Lower lobe of right lung (tissue), 2 donors: ENCODE data around the gene WDR37. TPM values are rescaled to one million over a fixed set of nuclear protein-coding genes. Genes with fewer than 3 reads are reported as not detected.

ENCODE experiments used
- ATAC-seq, 2 donors: fragments of 200-7000 bp; cut with Tn5 transposase; one replicate each; pipeline ENCODE4 v1.9.1; 2020 to 2022; ENCODE audit warnings: mild to moderate bottlenecking in 2 of 2, moderate library complexity in 2 of 2
- DNase-seq: peaks from one replicate; pipeline ENCODE4 v3.0.0-alpha.2; 2020
- H3K27ac ChIP-seq: fragments of 200-600 bp; one replicate; pipeline ENCODE4 v1.8.0; 2022
- H3K27me3 ChIP-seq: fragments of 200-600 bp; one replicate; pipeline ENCODE4 v1.8.0; 2022; ENCODE audit warnings: low read depth
- H3K36me3 ChIP-seq: fragments of 200-600 bp; one replicate; pipeline ENCODE4 v1.8.0; 2022; ENCODE audit warnings: mild to moderate bottlenecking
- H3K4me1 ChIP-seq: fragments of 200-600 bp; one replicate; pipeline ENCODE4 v1.8.0; 2022
- H3K4me3 ChIP-seq: fragments of 200-600 bp; one replicate; pipeline ENCODE4 v1.8.0; 2022; ENCODE audit warnings: mild to moderate bottlenecking
- H3K9me3 ChIP-seq: fragments of 200-600 bp; one replicate; pipeline ENCODE4 v1.8.0; 2022
- intact Hi-C: fragments of 100-400 bp; cut with DNase I; formaldehyde crosslinking; loops from one replicate; pipeline ENCODE4 v1.11.0; 2022
- total RNA-seq: library from RNA; stranded (reverse); fragmentation: NEBNext Ultra II Directional; extraction: Animal tissue kit (Norgen Biotek cat#: 25700); gene quantifications from one replicate; pipeline ENCODE4 v1.2.1, GENCODE V29; 2021
- TF ChIP-seq, protein P1 (sequence below): fragments of 200-600 bp; IDR thresholded peaks from one replicate; pipeline ENCODE4 v1.8.0; 2022; ENCODE audit warnings: antibody characterized with exemption, mild to moderate bottlenecking
- donor health status: DM: no; HTN: yes; CAD: no; lungs with severe emphysema.

WDR37 gene
- total RNA-seq, 1 donor from 2014 or later: 22.0 TPM

DNA sequence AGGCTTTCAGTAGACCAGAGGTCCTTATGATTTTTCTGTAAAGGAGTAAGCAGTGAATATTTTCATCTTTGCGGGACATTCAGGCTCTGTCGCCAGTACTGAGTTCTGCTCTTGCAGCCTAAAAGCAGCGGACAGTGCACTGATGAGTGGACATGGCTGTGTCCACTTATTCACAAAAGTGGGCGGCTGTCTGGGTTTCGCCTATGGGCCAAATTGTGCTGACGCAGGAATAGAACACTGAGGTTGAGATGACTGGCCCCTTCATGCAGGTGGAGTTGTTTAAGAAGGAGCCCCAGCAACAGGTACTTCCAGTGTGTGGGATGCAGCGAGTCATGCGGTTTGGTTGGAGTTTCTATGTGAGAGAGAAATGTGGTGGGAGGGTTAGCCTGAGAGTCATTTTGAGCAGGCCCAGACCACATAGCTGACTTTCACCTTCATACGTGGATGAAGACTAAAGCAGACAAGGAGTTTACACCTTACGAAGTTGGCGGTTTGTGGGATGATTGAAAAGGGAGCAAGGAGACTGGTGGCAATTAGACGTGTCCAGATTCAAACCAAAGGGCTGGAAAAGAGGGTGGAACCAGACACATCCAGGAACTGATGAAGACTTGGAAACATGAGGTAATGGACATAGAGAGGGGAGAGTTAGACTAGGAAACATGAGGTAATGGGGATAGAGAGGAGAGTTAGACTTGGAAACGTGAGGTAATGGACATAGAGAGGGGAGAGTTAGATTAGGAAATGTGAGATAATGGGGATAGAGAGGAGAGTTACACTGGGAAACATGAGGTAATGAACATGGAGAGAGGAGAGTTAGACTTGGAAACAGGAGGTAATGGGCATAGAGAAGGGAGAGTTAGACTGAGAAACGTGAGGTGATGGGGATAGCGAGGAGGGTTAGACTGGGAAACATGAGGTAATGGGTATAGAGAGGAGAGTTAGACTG, 38.2 kb downstream of the WDR37 start:
- TF ChIP-seq, protein P1, sequence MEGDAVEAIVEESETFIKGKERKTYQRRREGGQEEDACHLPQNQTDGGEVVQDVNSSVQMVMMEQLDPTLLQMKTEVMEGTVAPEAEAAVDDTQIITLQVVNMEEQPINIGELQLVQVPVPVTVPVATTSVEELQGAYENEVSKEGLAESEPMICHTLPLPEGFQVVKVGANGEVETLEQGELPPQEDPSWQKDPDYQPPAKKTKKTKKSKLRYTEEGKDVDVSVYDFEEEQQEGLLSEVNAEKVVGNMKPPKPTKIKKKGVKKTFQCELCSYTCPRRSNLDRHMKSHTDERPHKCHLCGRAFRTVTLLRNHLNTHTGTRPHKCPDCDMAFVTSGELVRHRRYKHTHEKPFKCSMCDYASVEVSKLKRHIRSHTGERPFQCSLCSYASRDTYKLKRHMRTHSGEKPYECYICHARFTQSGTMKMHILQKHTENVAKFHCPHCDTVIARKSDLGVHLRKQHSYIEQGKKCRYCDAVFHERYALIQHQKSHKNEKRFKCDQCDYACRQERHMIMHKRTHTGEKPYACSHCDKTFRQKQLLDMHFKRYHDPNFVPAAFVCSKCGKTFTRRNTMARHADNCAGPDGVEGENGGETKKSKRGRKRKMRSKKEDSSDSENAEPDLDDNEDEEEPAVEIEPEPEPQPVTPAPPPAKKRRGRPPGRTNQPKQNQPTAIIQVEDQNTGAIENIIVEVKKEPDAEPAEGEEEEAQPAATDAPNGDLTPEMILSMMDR: no peak
- intact Hi-C loops: no loop called here
- H3K36me3 ChIP-seq: peaks cover 90% of the 10 kb centered on the region
- ATAC-seq (no peak), DNase-seq (no peak)
- no peak overlapping the region for H3K4me3 ChIP-seq
- no peak overlapping the region for H3K27ac ChIP-seq
- no peaks in the 10 kb centered on the region for H3K9me3 ChIP-seq
- H3K27me3 ChIP-seq: no peaks in the 10 kb centered on the region
- H3K4me1 ChIP-seq: no peaks in the 10 kb centered on the region

DNA sequence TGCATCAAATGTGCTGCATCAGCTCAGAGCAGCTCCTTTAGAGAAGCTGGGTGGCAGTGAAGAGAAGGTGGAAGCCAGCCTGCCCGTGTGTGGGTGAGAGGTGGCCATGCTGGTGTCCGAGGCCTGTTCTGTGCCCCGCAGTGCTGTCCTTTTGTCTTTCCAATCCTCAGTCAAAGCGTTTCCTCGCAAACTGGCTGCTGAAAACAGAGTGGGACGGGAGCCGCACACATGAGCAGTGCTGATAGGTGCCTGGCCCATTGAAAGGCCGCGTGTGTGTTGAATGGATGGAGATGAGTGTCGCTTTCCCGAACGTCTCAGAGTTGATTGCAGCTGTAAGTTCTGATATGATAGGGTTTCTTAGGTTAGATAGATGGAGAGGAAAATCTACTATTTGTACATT, 39.3 kb downstream of the WDR37 start:
- H3K27ac ChIP-seq: no peak overlapping the region
- TF ChIP-seq, protein P1: no peak
- intact Hi-C loops: no loop called here
- DNase-seq: no peak
- ATAC-seq: no peak
- H3K4me1 ChIP-seq: no peaks in the 10 kb centered on the region
- no peak overlapping the region for H3K4me3 ChIP-seq
- peaks cover 90% of the 10 kb centered on the region for H3K36me3 ChIP-seq
- no peaks in the 10 kb centered on the region for H3K27me3 ChIP-seq
- H3K9me3 ChIP-seq: no peaks in the 10 kb centered on the region

DNA sequence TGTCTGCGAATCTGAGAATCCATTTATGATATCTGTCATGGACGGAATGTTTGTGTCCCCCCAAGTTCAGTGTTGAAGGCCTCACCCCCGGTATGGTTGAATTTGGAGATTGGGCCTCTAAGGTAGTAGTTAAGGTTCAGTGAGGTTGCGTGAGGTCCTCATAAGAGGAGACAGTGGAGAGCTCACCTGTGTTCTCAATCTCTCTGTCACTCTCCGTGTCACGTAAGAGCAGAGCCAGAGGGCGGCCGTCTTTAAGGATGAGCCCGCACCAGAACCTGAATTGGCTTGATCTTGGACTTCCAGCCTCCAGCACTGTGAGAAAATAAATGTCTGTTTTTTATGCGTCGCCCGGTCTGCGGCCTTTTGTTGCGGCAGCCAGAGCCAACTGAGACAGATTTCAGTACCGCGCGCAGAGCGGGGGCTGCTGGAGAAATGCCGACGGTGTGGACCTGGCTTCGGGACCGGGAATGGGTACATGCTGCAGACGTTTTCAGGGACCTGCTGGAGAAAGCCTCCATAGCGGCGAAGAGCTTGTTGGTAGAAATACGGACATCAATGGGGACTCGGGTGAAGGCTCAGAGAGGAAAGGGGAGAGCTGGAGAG, 40.2 kb downstream of the WDR37 start:
- no peak overlapping the region for H3K27ac ChIP-seq
- no peaks in the 10 kb centered on the region for H3K27me3 ChIP-seq
- TF ChIP-seq, protein P1: no peak
- ATAC-seq (no peak), DNase-seq (no peak)
- intact Hi-C loops: no loop called here
- no peak overlapping the region for H3K4me3 ChIP-seq
- peaks cover 88% of the 10 kb centered on the region for H3K36me3 ChIP-seq
- no peaks in the 10 kb centered on the region for H3K4me1 ChIP-seq
- H3K9me3 ChIP-seq: no peaks in the 10 kb centered on the region

DNA sequence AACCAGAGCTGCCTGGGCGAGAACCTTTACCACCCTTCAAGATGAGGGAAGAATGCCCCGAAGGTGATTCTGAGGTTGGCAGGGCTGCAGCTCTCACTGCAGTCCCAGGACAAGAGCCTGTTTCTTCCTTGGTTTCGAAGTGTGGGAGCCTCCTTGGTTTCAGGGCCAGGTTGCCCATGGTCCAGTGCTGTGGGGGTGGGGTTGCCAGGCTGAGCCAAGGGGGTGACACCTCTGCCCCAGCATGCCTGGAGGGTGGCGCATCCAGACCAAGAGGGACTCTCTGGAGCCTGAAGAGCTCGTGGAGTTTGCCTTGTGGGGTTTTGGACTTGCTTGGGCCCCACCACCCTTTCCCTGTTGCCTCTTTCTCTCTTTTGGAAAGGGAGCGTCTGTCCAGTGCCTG, 41.3 kb downstream of the WDR37 start:
- peaks cover 90% of the 10 kb centered on the region for H3K36me3 ChIP-seq
- intact Hi-C loops: no loop called here
- H3K4me3 ChIP-seq: no peak overlapping the region
- H3K4me1 ChIP-seq: no peaks in the 10 kb centered on the region
- TF ChIP-seq, protein P1: no peak
- no peaks in the 10 kb centered on the region for H3K9me3 ChIP-seq
- no peaks in the 10 kb centered on the region for H3K27me3 ChIP-seq
- no peak for DNase-seq
- no peak overlapping the region for H3K27ac ChIP-seq
- ATAC-seq: no peak

DNA sequence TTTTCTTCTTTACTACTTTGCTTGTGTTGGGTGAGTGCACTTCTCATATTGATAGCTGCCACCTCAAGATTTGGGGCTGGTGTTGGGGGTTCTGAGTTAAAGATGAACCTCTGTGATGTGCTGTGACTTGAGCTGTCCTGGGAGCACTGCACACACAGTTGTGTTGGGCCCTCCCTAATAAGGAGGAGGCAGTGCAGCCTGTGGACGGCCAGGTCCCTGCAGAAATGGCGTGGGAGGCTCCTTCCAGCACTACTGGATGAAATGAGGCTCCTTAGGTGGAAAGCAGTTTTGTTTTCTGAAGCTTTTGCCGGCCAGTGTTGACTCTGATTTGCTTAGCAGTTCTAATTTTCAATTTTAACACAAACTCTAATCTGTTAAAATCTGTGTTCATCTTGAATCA, 44.0 kb downstream of the WDR37 start:
- ATAC-seq: no peak
- no peak for DNase-seq
- TF ChIP-seq, protein P1: no peak
- intact Hi-C loops: no loop called here
- no peaks in the 10 kb centered on the region for H3K27me3 ChIP-seq
- H3K27ac ChIP-seq: no peak overlapping the region
- H3K36me3 ChIP-seq: peaks cover 95% of the 10 kb centered on the region
- no peaks in the 10 kb centered on the region for H3K4me1 ChIP-seq
- no peak overlapping the region for H3K4me3 ChIP-seq
- no peaks in the 10 kb centered on the region for H3K9me3 ChIP-seq
